ENCODE measurements around the gene CDCP1. TPM values are rescaled to one million over a fixed set of nuclear protein-coding genes. Genes with fewer than 3 reads are reported as not detected.

Gene CDCP1
- total RNA-seq, 6 donors from 2014 or later = 9.9 to 32.7 (median 19.2) TPM

DNA sequence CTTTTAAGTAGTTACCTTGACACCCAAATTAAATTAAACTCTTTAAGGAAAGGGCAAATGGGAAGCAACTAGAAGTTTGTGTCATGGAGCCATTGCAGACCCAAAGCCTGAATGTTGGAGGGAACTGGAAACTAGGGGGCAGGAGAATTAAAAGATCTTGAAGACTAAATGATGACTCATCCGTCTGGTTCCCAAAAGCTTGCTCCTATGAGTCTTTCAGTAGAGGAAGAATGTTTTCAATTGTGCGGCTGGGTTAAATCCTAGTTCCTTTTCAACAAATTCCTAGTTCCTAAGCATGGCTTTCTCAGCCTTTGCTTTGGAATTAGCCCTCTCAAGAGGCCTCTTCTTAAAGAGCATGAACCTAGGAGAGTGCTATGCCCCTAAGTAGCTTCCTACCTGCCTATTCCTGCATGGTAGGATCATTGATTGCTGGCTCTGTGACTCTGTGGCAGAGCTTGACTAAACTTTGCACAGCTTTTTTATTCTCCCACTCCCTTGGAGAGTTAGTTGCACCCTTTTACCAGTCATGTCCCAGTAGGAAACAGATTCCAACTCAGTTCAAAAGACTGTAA lies 102.4 kb downstream of the CDCP1 start:
- Histone ChIP-seq H3K27ac (peak overlapping the region; percentile 36 to 59 (median 38)), H3K27me3 (no peaks in the 10 kb centered on the region), H3K36me3 (no peaks in the 10 kb centered on the region), H3K9me3 (no peaks in the 10 kb centered on the region), H3K4me3 (no peak overlapping the region), H3K4me1 (peaks cover 0 to 9% (median 1%) of the 10 kb centered on the region in 4 donors)
- ATAC-seq (ENCODE audit: low FRiP score in 2 of 2) (peak in 1 of 2 donors; percentile 70), DNase-seq (no peak)
- 50 to 63% methylated on average over 2 of the region's 2 CpGs for WGBS, 2 donors
- no peak for TF ChIP-seq EP300 (IDR thresholded peaks at IDR 0.05)
- TF ChIP-seq POLR2A (IDR thresholded peaks at IDR 0.05) = no peak
- no peak for TF ChIP-seq POLR2AphosphoS5 (IDR thresholded peaks at IDR 0.05)
- TF ChIP-seq, protein P1, sequence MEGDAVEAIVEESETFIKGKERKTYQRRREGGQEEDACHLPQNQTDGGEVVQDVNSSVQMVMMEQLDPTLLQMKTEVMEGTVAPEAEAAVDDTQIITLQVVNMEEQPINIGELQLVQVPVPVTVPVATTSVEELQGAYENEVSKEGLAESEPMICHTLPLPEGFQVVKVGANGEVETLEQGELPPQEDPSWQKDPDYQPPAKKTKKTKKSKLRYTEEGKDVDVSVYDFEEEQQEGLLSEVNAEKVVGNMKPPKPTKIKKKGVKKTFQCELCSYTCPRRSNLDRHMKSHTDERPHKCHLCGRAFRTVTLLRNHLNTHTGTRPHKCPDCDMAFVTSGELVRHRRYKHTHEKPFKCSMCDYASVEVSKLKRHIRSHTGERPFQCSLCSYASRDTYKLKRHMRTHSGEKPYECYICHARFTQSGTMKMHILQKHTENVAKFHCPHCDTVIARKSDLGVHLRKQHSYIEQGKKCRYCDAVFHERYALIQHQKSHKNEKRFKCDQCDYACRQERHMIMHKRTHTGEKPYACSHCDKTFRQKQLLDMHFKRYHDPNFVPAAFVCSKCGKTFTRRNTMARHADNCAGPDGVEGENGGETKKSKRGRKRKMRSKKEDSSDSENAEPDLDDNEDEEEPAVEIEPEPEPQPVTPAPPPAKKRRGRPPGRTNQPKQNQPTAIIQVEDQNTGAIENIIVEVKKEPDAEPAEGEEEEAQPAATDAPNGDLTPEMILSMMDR (IDR thresholded peaks at IDR 0.05) = no peak

DNA sequence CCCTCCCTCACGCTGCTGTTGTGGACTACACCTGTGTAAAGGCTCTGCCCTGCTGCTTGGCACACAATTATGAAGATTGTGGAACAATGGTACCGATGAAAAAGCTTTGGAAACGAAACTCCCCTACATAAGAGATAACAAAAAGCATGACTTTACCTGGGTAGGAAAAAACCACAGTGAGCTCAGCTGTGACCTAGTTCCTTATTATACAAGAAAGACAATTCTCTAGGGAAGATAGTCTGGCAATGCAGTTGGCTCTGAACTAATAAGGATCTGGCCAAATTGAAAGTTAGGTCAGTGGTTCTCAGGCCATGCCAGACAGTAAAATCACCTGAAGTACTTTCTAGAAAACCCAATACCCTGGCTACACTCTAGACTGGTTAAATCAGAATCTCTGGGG lies 104.0 kb downstream of the CDCP1 start:
- 80 to 90% methylated on average over 3 of the region's 3 CpGs for WGBS, 2 donors
- H3K27ac ChIP-seq = no peak overlapping the region
- no peak for TF ChIP-seq EP300 (IDR thresholded peaks at IDR 0.05)
- TF ChIP-seq POLR2AphosphoS5 (IDR thresholded peaks at IDR 0.05) = no peak
- TF ChIP-seq, protein P1 (IDR thresholded peaks at IDR 0.05) = no peak
- no peak for TF ChIP-seq POLR2A (IDR thresholded peaks at IDR 0.05)
- no peaks in the 10 kb centered on the region for H3K36me3 ChIP-seq
- DNase-seq = no peak
- no peak for ATAC-seq (ENCODE audit: low FRiP score in 2 of 2)
- peaks cover 1 to 14% (median 5%) of the 10 kb centered on the region in 4 donors for H3K4me1 ChIP-seq
- no peaks in the 10 kb centered on the region for H3K9me3 ChIP-seq
- H3K27me3 ChIP-seq = no peaks in the 10 kb centered on the region
- H3K4me3 ChIP-seq = no peak overlapping the region

- DNase-seq (no peak), ATAC-seq (ENCODE audit: low FRiP score in 2 of 2) (no peak)
- WGBS, 2 donors = 90 to 93% methylated on average over 2 of the region's 2 CpGs
These were observed 104.5 kb downstream of the CDCP1 start for GRCh38 chr3:45041666-45042065.

DNA sequence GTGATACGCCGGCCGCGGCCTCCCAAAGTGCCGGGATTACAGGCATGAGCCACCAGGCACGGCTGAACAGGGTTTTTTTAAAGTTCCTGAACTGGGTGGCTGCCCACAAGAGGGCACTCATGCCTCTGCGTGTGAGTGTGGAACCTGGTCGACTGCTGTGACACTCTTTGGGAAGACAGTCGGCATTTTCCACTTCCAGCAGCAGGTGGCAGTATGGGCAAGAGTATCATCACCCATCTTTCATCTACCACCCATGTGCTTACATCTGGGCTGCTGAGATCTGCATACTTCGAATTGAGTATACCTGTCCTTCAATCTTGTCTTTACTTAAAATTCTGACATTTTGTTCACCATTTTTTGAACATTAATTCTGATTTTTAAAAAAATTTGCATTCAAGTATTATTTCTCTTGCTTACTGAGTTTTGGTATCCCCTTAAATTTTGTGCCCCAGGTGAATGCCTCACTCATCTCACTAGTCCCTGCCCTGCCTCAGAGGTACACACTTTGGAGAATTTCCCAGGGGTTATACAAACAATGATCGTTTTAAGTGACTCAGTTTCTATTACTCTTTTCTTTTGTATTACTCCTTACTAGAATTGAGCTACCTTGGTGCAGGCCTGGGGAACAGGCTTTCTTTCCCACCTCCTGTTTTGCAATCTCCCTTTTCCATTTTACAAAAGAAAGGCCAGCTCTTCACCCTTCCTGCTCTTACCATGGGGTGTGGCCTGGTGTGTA lies 108.3 kb downstream of the CDCP1 start:
- DNase-seq (peak; percentile 71 to 96), ATAC-seq (ENCODE audit: low FRiP score in 2 of 2) (peak; percentile 87 to 91)
- Histone ChIP-seq H3K27me3 (no peaks in the 10 kb centered on the region), H3K36me3 (no peaks in the 10 kb centered on the region), H3K27ac (peak overlapping the region in 1 of 4 donors; percentile 73), H3K4me1 (peaks cover 35 to 54% (median 37%) of the 10 kb centered on the region in 4 donors), H3K9me3 (no peaks in the 10 kb centered on the region), H3K4me3 (no peak overlapping the region)
- 2% methylated on average over 7 to 11 of the region's 11 CpGs for WGBS, 2 donors
- TF ChIP-seq, protein P1 (IDR thresholded peaks at IDR 0.05) = peak; percentile 92 to 97 (median 96)
- TF ChIP-seq POLR2AphosphoS5 (IDR thresholded peaks at IDR 0.05) (peak in 1 of 2 donors; percentile 54), POLR2A (IDR thresholded peaks at IDR 0.05) (no peak), EP300 (IDR thresholded peaks at IDR 0.05) (no peak)

More at GRCh38 chr3:45041666-45042065, 104.5 kb downstream of the CDCP1 start:
- Histone ChIP-seq H3K27me3 (no peaks in the 10 kb centered on the region), H3K9me3 (no peaks in the 10 kb centered on the region), H3K4me3 (no peak overlapping the region), H3K4me1 (peaks cover 5 to 19% (median 8%) of the 10 kb centered on the region in 4 donors), H3K36me3 (no peaks in the 10 kb centered on the region), H3K27ac (no peak overlapping the region)
- TF ChIP-seq POLR2A (IDR thresholded peaks at IDR 0.05) = no peak
- TF ChIP-seq EP300 (IDR thresholded peaks at IDR 0.05) = no peak
- TF ChIP-seq, protein P1 (IDR thresholded peaks at IDR 0.05) = no peak
- no peak for TF ChIP-seq POLR2AphosphoS5 (IDR thresholded peaks at IDR 0.05)

Data from upper lobe of left lung (tissue), 6 donors.